HepG2 (cell line): ENCODE results near the gene EBF3. TPM values are rescaled to one million over a fixed set of nuclear protein-coding genes. Genes with fewer than 3 reads are reported as not detected.

Experiments used
- ATAC-seq: fragments of 200-7000 bp; cut with Tn5 transposase; 3 replicates; pipeline ENCODE4 v1.9.1; 2020; ENCODE audit warnings: mild to moderate bottlenecking, moderate library complexity
- BruUV-seq: library from RNA; stranded (reverse); fragments of 400-500 nt; replicated peaks from 2 replicates; lab custom pipeline; 2021; lab: Mats Ljungman, UMichigan
- CTCF ChIA-PET: fragments of 300-600 bp; formaldehyde crosslinking; extraction: SDS; loops from one replicate; lab custom pipeline; 2021; ENCODE audit warnings: low total read pairs, inconsistent platforms, low intra/inter-chr PET ratio; lab: Yijun Ruan, JAX
- POLR2A ChIA-PET: fragments of 350-600 bp; sonication (Branson Sonifier 250); formaldehyde crosslinking; loops from one replicate; lab custom pipeline; 2020; ENCODE audit warnings: antibody characterized with exemption, inconsistent platforms; lab: Yijun Ruan, JAX
- DNase-seq: peaks from one replicate; pipeline ENCODE4 v3.0.0-alpha.2; 2015; ENCODE audit warnings: low spot score
- FAIRE-seq: peaks from 3 replicates; lab custom pipeline; 2011; peaks lifted over from hg19 to GRCh38; lab: Jason Lieb, UNC
- H2AFZ ChIP-seq: one replicate; pipeline ENCODE4 v1.6.1; 2011; ENCODE audit warnings: low read length, inconsistent platforms
- H3K27ac ChIP-seq: fragments of 300-600 bp; 3 replicates; pipeline ENCODE4 v1.8.0; 2011; ENCODE audit warnings: mixed run types, mild to moderate bottlenecking, mixed read lengths, low read length, inconsistent platforms; ENCODE audit not compliant: insufficient read depth; ENCODE audit errors: extremely low read length
- H3K27me3 ChIP-seq, 2 experiments: fragments of 200-600 bp in 1 of 2; 2 replicates in 1 of 2; 3 replicates in 1 of 2; pipeline versions ENCODE4 v1.6.0 to v1.8.0; 2011; ENCODE audit warnings: low read length in 2 of 2, mild to moderate bottlenecking in 2 of 2, moderate library complexity in 2 of 2, inconsistent platforms in 1 of 2; ENCODE audit not compliant: insufficient read depth in 2 of 2, control insufficient read depth in 1 of 2
- H3K36me3 ChIP-seq, 2 experiments: fragments of 200-600 bp in 1 of 2; replicated peaks in 1 of 2; 2 replicates in 1 of 2; 3 replicates in 1 of 2; pipeline versions ENCODE4 v1.5.1 to v1.8.0; 2011; ENCODE audit warnings: low read length in 2 of 2, inconsistent platforms in 1 of 2; ENCODE audit not compliant: insufficient read depth in 2 of 2, control insufficient read depth in 1 of 2
- H3K4me1 ChIP-seq: 2 replicates; pipeline ENCODE4 v1.5.1; 2012; ENCODE audit warnings: low read length, inconsistent platforms; ENCODE audit not compliant: insufficient read depth
- H3K4me2 ChIP-seq: 2 replicates; pipeline ENCODE4 v1.6.0; 2011; ENCODE audit warnings: low read depth, low read length, inconsistent platforms
- H3K4me3 ChIP-seq, 3 experiments: fragments of 200-600 bp in 1 of 3; sonication (generic), shearing (Covaris generic) in 1 of 3; replicated peaks in 1 of 3; 2 replicates each; pipeline ENCODE4 v1.5.1; 2011 to 2016; ENCODE audit warnings: low read length in 3 of 3, inconsistent platforms in 2 of 3, low read depth in 2 of 3, mild to moderate bottlenecking in 2 of 3, control low read depth in 1 of 3, mixed read lengths in 1 of 3; ENCODE audit not compliant: insufficient read depth in 1 of 3
- H3K79me2 ChIP-seq: one replicate; pipeline ENCODE4 v1.6.1; 2011; ENCODE audit warnings: low read length, inconsistent platforms; ENCODE audit not compliant: insufficient read depth
- H3K9ac ChIP-seq: 2 replicates; pipeline ENCODE4 v1.6.0; 2011; ENCODE audit warnings: mild to moderate bottlenecking, low read depth, low read length, inconsistent platforms; ENCODE audit not compliant: insufficient read depth
- H3K9me3 ChIP-seq: 2 replicates; pipeline ENCODE4 v1.5.1; 2012; ENCODE audit warnings: mild to moderate bottlenecking, low read length
- H4K20me1 ChIP-seq: 2 replicates; pipeline ENCODE4 v1.6.0; 2011; ENCODE audit warnings: inconsistent platforms, mild to moderate bottlenecking, low read length, moderate library complexity; ENCODE audit not compliant: insufficient read depth
- DR1 ChIP-seq: sonication (generic); formaldehyde crosslinking; IDR thresholded peaks from 2 replicates; pipeline ENCODE4 v1.8.0; 2021; ENCODE audit warnings: mild to moderate bottlenecking, missing genetic modification reagents, inconsistent platforms
- EED ChIP-seq: sonication (generic); formaldehyde crosslinking; IDR thresholded peaks from 2 replicates; pipeline ENCODE4 v1.5.0; 2020; ENCODE audit warnings: mild to moderate bottlenecking, missing genetic modification reagents
- ELF4 ChIP-seq: sonication (generic); formaldehyde crosslinking; IDR thresholded peaks from 2 replicates; pipeline ENCODE4 v1.5.0; 2020; ENCODE audit warnings: missing genetic modification reagents, mild to moderate bottlenecking, moderate library complexity, borderline replicate concordance
- MZF1 ChIP-seq: sonication (generic); formaldehyde crosslinking; IDR thresholded peaks from 2 replicates; pipeline ENCODE4 v1.8.1; 2023; ENCODE audit warnings: mild to moderate bottlenecking, missing genetic modification reagents, borderline replicate concordance
- NCOA2 ChIP-seq: sonication (generic); formaldehyde crosslinking; IDR thresholded peaks from 2 replicates; pipeline ENCODE4 v1.8.0; 2022; ENCODE audit warnings: inconsistent platforms
- RBAK ChIP-seq: sonication (generic); formaldehyde crosslinking; IDR thresholded peaks from 2 replicates; pipeline ENCODE4 v1.5.1; 2020; ENCODE audit warnings: mild to moderate bottlenecking, missing genetic modification reagents
- SP1 ChIP-seq, 2 experiments: fragments of 450-650 bp in 1 of 2; sonication (generic) in 1 of 2; formaldehyde crosslinking in 1 of 2; IDR thresholded peaks; 2 replicates each; pipeline versions ENCODE4 v1.4.0 to v1.6.1; 2016 to 2020; ENCODE audit warnings: missing genetic modification reagents in 1 of 2
- ZIK1 ChIP-seq: sonication (generic); formaldehyde crosslinking; IDR thresholded peaks from 2 replicates; pipeline ENCODE4 v1.5.0; 2020; ENCODE audit warnings: mild to moderate bottlenecking, low read depth, missing genetic modification reagents, borderline replicate concordance
- ZMAT5 ChIP-seq: sonication (generic); formaldehyde crosslinking; IDR thresholded peaks from 2 replicates; pipeline ENCODE4 v1.5.0; 2020; ENCODE audit warnings: mild to moderate bottlenecking, low read depth, missing genetic modification reagents, borderline replicate concordance
- ZNF143 ChIP-seq: sonication (generic); formaldehyde crosslinking; IDR thresholded peaks from 2 replicates; pipeline ENCODE4 v1.4.0; 2020; ENCODE audit warnings: missing genetic modification reagents
- ZNF225 ChIP-seq: sonication (generic); formaldehyde crosslinking; IDR thresholded peaks from 2 replicates; pipeline ENCODE4 v1.4.0; 2020; ENCODE audit warnings: mild to moderate bottlenecking, missing genetic modification reagents
- ZNF260 ChIP-seq: sonication (generic); formaldehyde crosslinking; IDR thresholded peaks from 2 replicates; pipeline ENCODE4 v1.4.0; 2020; ENCODE audit warnings: missing genetic modification reagents, low read depth, mild to moderate bottlenecking, borderline replicate concordance
- ZNF564 ChIP-seq: sonication (generic); formaldehyde crosslinking; IDR thresholded peaks from 2 replicates; pipeline ENCODE4 v1.8.1; 2023; ENCODE audit warnings: mild to moderate bottlenecking, missing genetic modification reagents
- ZNF577 ChIP-seq: sonication (generic); formaldehyde crosslinking; IDR thresholded peaks from 2 replicates; pipeline ENCODE4 v1.4.0; 2020; ENCODE audit warnings: mild to moderate bottlenecking, low read depth, missing genetic modification reagents, borderline replicate concordance
- ZNF615 ChIP-seq: sonication (generic); formaldehyde crosslinking; IDR thresholded peaks from 2 replicates; pipeline ENCODE4 v1.5.0; 2020; ENCODE audit warnings: mild to moderate bottlenecking, missing genetic modification reagents, borderline replicate concordance
- ZNF740 ChIP-seq: sonication (generic); formaldehyde crosslinking; IDR thresholded peaks from 2 replicates; pipeline ENCODE4 v1.4.0; 2020; ENCODE audit warnings: missing genetic modification reagents
- ZNF839 ChIP-seq: sonication (generic); formaldehyde crosslinking; IDR thresholded peaks from 2 replicates; pipeline ENCODE4 v1.4.0; 2020; ENCODE audit warnings: missing genetic modification reagents, mild to moderate bottlenecking, borderline replicate concordance
- WGBS: methylation state at CpG from one replicate; pipeline ENCODE4 v1.1.6; 2017; ENCODE audit warnings: low lambda C conversion rate; 5-methylcytosine and 5-hydroxymethylcytosine counted together
- in situ Hi-C: cut with HindIII; loops from 2 replicates; pipeline ENCODE4 v1.10.0; 2017; ENCODE audit warnings: low pct_unique_long_range_greater_than_20kb; ENCODE audit not compliant: extremely low pct_ligation_motif_present
- intact Hi-C: fragments of 100-400 bp; cut with micrococcal nuclease; formaldehyde crosslinking; loops from one replicate; pipeline ENCODE4 v1.10.0; 2022; ENCODE audit not compliant: unreplicated experiment
- polyA plus RNA-seq, 8 experiments: library from polyadenylated mRNA; depleted of rRNA in 3 of 8; stranded (reverse) in 7 of 8; unstranded in 1 of 8; fragments of >200 nt; fragmentation: Illumina TruSeq in 4 of 8; extraction: Trizol in 4 of 8; gene quantifications; 2 replicates each; pipeline versions ENCODE4 v1.2.1 to v1.2.3, GENCODE V29; 2011 to 2016; ENCODE audit warnings: low read depth in 4 of 8, missing spikeins in 1 of 8, mixed read lengths in 1 of 8; ENCODE audit not compliant: insufficient read depth in 1 of 8
- total RNA-seq, 5 experiments: library from RNA; depleted of rRNA; stranded (reverse); fragments of >200 nt; fragmentation: Illumina TruSeq; extraction: Trizol; gene quantifications; 2 replicates each; pipeline ENCODE4 v1.2.3, GENCODE V29; 2016; ENCODE audit warnings: low read depth in 1 of 5
- TF ChIP-seq, protein P1 (sequence below), 2 experiments: IDR thresholded peaks; 2 replicates each; pipeline ENCODE4 v1.6.1; 2011 to 2012; ENCODE audit warnings: low read length in 2 of 2, borderline replicate concordance in 1 of 2, low read depth in 1 of 2, mild to moderate bottlenecking in 1 of 2, moderate library complexity in 1 of 2
- TF ChIP-seq, protein P2 (sequence below): sonication (generic); formaldehyde crosslinking; IDR thresholded peaks from 2 replicates; pipeline ENCODE4 v1.4.0; 2020; ENCODE audit warnings: mild to moderate bottlenecking, missing genetic modification reagents

EBF3 gene
- total and polyA plus RNA-seq, 2 of the 13 experiments (the other 11 are each of a cell fraction or from before 2014, with no cell fraction given) = not detected

DNA sequence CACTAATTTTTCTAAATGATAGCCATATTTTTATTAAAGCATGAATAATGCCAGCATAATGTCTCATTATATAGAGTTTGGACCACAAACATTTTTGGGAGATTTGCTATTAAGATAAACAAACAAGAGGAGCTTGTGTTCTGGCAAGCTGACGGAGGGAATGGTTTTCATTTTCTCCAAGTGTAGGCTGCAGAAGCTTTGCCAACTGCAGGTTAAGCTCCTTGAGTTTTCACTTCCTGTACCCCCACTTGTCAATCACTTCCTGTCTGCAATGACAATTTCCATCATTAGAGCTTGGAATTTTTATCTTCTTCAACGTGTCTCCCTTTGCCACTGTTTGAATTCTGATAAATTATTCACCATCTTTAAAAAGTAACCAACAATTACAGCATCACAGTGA, 13.4 kb downstream of the EBF3 start:
- no peak for FAIRE-seq

More for the DNA sequence above, 13.4 kb downstream of the EBF3 start:
- DNase-seq (no peak), ATAC-seq (no peak)
- Histone ChIP-seq H4K20me1 (no peaks in the 10 kb centered on the region), H3K27ac (no peak overlapping the region), H3K4me3 (no peak overlapping the region), H3K9ac (no peak overlapping the region), H3K36me3 (no peaks in the 10 kb centered on the region), H3K4me1 (peaks cover 4% of the 10 kb centered on the region), H3K27me3 (peaks cover 4 to 27% of the 10 kb centered on the region in 2 experiments; a peak in 4 of 5 replicates), H3K9me3 (no peaks in the 10 kb centered on the region), H2AFZ (no peak overlapping the region), H3K79me2 (no peaks in the 10 kb centered on the region), H3K4me2 (no peak overlapping the region)
- ChIA-PET POLR2A (no interaction called here), CTCF (no interaction called here)
- intact Hi-C loops = no loop called here
- in situ Hi-C loops = loop anchor here (25.0 kb wide), 1 partner anchor 1688 kb away; no protein-coding TSS in a partner anchor
- WGBS = 3% methylated on average over 2 of the region's 2 CpGs
- no TSS peak for BruUV-seq
- TF ChIP-seq SP1 (IDR thresholded peaks at IDR 0.05) (no peak), SP1 (CRISPR knock-in tag; IDR thresholded peaks at IDR 0.05) (no peak), ZNF564 (CRISPR knock-in tag) (no peak), ZNF577 (CRISPR knock-in tag) (no peak), DR1 (CRISPR knock-in tag) (no peak), ZNF839 (CRISPR knock-in tag) (no peak), ZNF225 (CRISPR knock-in tag) (no peak), ELF4 (CRISPR knock-in tag) (no peak), RBAK (CRISPR knock-in tag) (no peak), NCOA2 (CRISPR knock-in tag) (no peak), ZIK1 (no peak), ZMAT5 (CRISPR knock-in tag) (no peak), ZNF260 (CRISPR knock-in tag) (no peak), ZNF615 (no peak), ZNF740 (CRISPR knock-in tag) (no peak), EED (CRISPR knock-in tag) (no peak), ZNF143 (no peak), MZF1 (CRISPR knock-in tag) (no peak)
- TF ChIP-seq, protein P1, sequence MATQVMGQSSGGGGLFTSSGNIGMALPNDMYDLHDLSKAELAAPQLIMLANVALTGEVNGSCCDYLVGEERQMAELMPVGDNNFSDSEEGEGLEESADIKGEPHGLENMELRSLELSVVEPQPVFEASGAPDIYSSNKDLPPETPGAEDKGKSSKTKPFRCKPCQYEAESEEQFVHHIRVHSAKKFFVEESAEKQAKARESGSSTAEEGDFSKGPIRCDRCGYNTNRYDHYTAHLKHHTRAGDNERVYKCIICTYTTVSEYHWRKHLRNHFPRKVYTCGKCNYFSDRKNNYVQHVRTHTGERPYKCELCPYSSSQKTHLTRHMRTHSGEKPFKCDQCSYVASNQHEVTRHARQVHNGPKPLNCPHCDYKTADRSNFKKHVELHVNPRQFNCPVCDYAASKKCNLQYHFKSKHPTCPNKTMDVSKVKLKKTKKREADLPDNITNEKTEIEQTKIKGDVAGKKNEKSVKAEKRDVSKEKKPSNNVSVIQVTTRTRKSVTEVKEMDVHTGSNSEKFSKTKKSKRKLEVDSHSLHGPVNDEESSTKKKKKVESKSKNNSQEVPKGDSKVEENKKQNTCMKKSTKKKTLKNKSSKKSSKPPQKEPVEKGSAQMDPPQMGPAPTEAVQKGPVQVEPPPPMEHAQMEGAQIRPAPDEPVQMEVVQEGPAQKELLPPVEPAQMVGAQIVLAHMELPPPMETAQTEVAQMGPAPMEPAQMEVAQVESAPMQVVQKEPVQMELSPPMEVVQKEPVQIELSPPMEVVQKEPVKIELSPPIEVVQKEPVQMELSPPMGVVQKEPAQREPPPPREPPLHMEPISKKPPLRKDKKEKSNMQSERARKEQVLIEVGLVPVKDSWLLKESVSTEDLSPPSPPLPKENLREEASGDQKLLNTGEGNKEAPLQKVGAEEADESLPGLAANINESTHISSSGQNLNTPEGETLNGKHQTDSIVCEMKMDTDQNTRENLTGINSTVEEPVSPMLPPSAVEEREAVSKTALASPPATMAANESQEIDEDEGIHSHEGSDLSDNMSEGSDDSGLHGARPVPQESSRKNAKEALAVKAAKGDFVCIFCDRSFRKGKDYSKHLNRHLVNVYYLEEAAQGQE (IDR thresholded peaks at IDR 0.05; ENCODE audit: borderline replicate concordance in 1 of 2, low read depth in 1 of 2, low read length in 2 of 2) = no peak
- TF ChIP-seq, protein P2, sequence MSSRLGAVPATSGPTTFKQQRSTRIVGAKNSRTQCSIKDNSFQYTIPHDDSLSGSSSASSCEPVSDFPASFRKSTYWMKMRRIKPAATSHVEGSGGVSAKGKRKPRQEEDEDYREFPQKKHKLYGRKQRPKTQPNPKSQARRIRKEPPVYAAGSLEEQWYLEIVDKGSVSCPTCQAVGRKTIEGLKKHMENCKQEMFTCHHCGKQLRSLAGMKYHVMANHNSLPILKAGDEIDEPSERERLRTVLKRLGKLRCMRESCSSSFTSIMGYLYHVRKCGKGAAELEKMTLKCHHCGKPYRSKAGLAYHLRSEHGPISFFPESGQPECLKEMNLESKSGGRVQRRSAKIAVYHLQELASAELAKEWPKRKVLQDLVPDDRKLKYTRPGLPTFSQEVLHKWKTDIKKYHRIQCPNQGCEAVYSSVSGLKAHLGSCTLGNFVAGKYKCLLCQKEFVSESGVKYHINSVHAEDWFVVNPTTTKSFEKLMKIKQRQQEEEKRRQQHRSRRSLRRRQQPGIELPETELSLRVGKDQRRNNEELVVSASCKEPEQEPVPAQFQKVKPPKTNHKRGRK (CRISPR knock-in tag) = no peak
